HepG2 (cell line): ENCODE data around the gene ELOVL6. TPM values are rescaled to one million over a fixed set of nuclear protein-coding genes. Genes with fewer than 3 reads are reported as not detected.

ENCODE experiments used
- ATAC-seq: fragments of 200-7000 bp; cut with Tn5 transposase; 3 replicates; pipeline ENCODE4 v1.9.1; 2020; ENCODE audit warnings: mild to moderate bottlenecking, moderate library complexity
- BruUV-seq: library from RNA; stranded (reverse); fragments of 400-500 nt; replicated peaks from 2 replicates; lab custom pipeline; 2021; lab: Mats Ljungman, UMichigan
- CTCF ChIA-PET: fragments of 300-600 bp; formaldehyde crosslinking; extraction: SDS; loops from one replicate; lab custom pipeline; 2021; ENCODE audit warnings: low total read pairs, inconsistent platforms, low intra/inter-chr PET ratio; lab: Yijun Ruan, JAX
- POLR2A ChIA-PET: fragments of 350-600 bp; sonication (Branson Sonifier 250); formaldehyde crosslinking; loops from one replicate; lab custom pipeline; 2020; ENCODE audit warnings: antibody characterized with exemption, inconsistent platforms; lab: Yijun Ruan, JAX
- DNase-seq: peaks from one replicate; pipeline ENCODE4 v3.0.0-alpha.2; 2015; ENCODE audit warnings: low spot score
- FAIRE-seq: peaks from 3 replicates; lab custom pipeline; 2011; peaks lifted over from hg19 to GRCh38; lab: Jason Lieb, UNC
- H2AFZ ChIP-seq: one replicate; pipeline ENCODE4 v1.6.1; 2011; ENCODE audit warnings: low read length, inconsistent platforms
- H3K27ac ChIP-seq: fragments of 300-600 bp; 3 replicates; pipeline ENCODE4 v1.8.0; 2011; ENCODE audit warnings: mixed run types, mild to moderate bottlenecking, mixed read lengths, low read length, inconsistent platforms; ENCODE audit not compliant: insufficient read depth; ENCODE audit errors: extremely low read length
- H3K27me3 ChIP-seq, 2 experiments: fragments of 200-600 bp in 1 of 2; 2 replicates in 1 of 2; 3 replicates in 1 of 2; pipeline versions ENCODE4 v1.6.0 to v1.8.0; 2011; ENCODE audit warnings: low read length in 2 of 2, mild to moderate bottlenecking in 2 of 2, moderate library complexity in 2 of 2, inconsistent platforms in 1 of 2; ENCODE audit not compliant: insufficient read depth in 2 of 2, control insufficient read depth in 1 of 2
- H3K36me3 ChIP-seq, 2 experiments: fragments of 200-600 bp in 1 of 2; replicated peaks in 1 of 2; 2 replicates in 1 of 2; 3 replicates in 1 of 2; pipeline versions ENCODE4 v1.5.1 to v1.8.0; 2011; ENCODE audit warnings: low read length in 2 of 2, inconsistent platforms in 1 of 2; ENCODE audit not compliant: insufficient read depth in 2 of 2, control insufficient read depth in 1 of 2
- H3K4me1 ChIP-seq: 2 replicates; pipeline ENCODE4 v1.5.1; 2012; ENCODE audit warnings: low read length, inconsistent platforms; ENCODE audit not compliant: insufficient read depth
- H3K4me2 ChIP-seq: 2 replicates; pipeline ENCODE4 v1.6.0; 2011; ENCODE audit warnings: low read depth, low read length, inconsistent platforms
- H3K4me3 ChIP-seq, 3 experiments: fragments of 200-600 bp in 1 of 3; sonication (generic), shearing (Covaris generic) in 1 of 3; replicated peaks in 1 of 3; 2 replicates each; pipeline ENCODE4 v1.5.1; 2011 to 2016; ENCODE audit warnings: low read length in 3 of 3, inconsistent platforms in 2 of 3, low read depth in 2 of 3, mild to moderate bottlenecking in 2 of 3, control low read depth in 1 of 3, mixed read lengths in 1 of 3; ENCODE audit not compliant: insufficient read depth in 1 of 3
- H3K79me2 ChIP-seq: one replicate; pipeline ENCODE4 v1.6.1; 2011; ENCODE audit warnings: low read length, inconsistent platforms; ENCODE audit not compliant: insufficient read depth
- H3K9ac ChIP-seq: 2 replicates; pipeline ENCODE4 v1.6.0; 2011; ENCODE audit warnings: mild to moderate bottlenecking, low read depth, low read length, inconsistent platforms; ENCODE audit not compliant: insufficient read depth
- H3K9me3 ChIP-seq: 2 replicates; pipeline ENCODE4 v1.5.1; 2012; ENCODE audit warnings: mild to moderate bottlenecking, low read length
- H4K20me1 ChIP-seq: 2 replicates; pipeline ENCODE4 v1.6.0; 2011; ENCODE audit warnings: inconsistent platforms, mild to moderate bottlenecking, low read length, moderate library complexity; ENCODE audit not compliant: insufficient read depth
- ARID5B ChIP-seq: IDR thresholded peaks from 2 replicates; pipeline ENCODE4 v1.4.0; 2020; ENCODE audit warnings: mild to moderate bottlenecking, missing genetic modification reagents
- ATM ChIP-seq: fragments of 450-650 bp; IDR thresholded peaks from 2 replicates; pipeline ENCODE4 v1.7.1; 2017; ENCODE audit warnings: mild to moderate bottlenecking, borderline replicate concordance
- BORCS8-MEF2B ChIP-seq: sonication (generic); formaldehyde crosslinking; IDR thresholded peaks from 2 replicates; pipeline ENCODE4 v1.8.0; 2022; ENCODE audit warnings: mild to moderate bottlenecking, missing genetic modification reagents
- MYPOP ChIP-seq: sonication (generic); formaldehyde crosslinking; IDR thresholded peaks from 2 replicates; pipeline ENCODE4 v1.8.1; 2023; ENCODE audit warnings: mild to moderate bottlenecking, moderate library complexity, missing genetic modification reagents
- RFX3 ChIP-seq: IDR thresholded peaks from 2 replicates; pipeline ENCODE4 v1.6.1; 2016; ENCODE audit warnings: missing biosample characterization, missing genetic modification reagents
- SMAD1 ChIP-seq: sonication (generic); formaldehyde crosslinking; IDR thresholded peaks from 2 replicates; pipeline ENCODE4 v1.4.0; 2020; ENCODE audit warnings: missing genetic modification reagents, low read depth, mild to moderate bottlenecking, borderline replicate concordance
- ZKSCAN1 ChIP-seq: fragments of 150-350 bp; IDR thresholded peaks from 2 replicates; pipeline ENCODE4 v1.6.1; 2014; ENCODE audit warnings: low read length
- ZNF138 ChIP-seq: sonication (generic); formaldehyde crosslinking; IDR thresholded peaks from 2 replicates; pipeline ENCODE4 v1.5.0; 2020; ENCODE audit warnings: mild to moderate bottlenecking, low read depth, missing genetic modification reagents
- ZNF546 ChIP-seq: sonication (generic); formaldehyde crosslinking; conservative IDR thresholded peaks from 2 replicates; pipeline ENCODE4 v1.8.1; 2023; ENCODE audit warnings: mild to moderate bottlenecking, missing genetic modification reagents
- ZNF761 ChIP-seq: sonication (generic); formaldehyde crosslinking; conservative IDR thresholded peaks from 2 replicates; pipeline ENCODE4 v1.4.0; 2020; ENCODE audit warnings: mild to moderate bottlenecking, missing genetic modification reagents
- ZNF782 ChIP-seq: sonication (generic); formaldehyde crosslinking; IDR thresholded peaks from 2 replicates; pipeline ENCODE4 v1.4.0; 2020; ENCODE audit warnings: missing genetic modification reagents, mild to moderate bottlenecking, borderline replicate concordance
- WGBS: methylation state at CpG from one replicate; pipeline ENCODE4 v1.1.6; 2017; ENCODE audit warnings: low lambda C conversion rate; 5-methylcytosine and 5-hydroxymethylcytosine counted together
- in situ Hi-C: cut with HindIII; loops from 2 replicates; pipeline ENCODE4 v1.10.0; 2017; ENCODE audit warnings: low pct_unique_long_range_greater_than_20kb; ENCODE audit not compliant: extremely low pct_ligation_motif_present
- intact Hi-C: fragments of 100-400 bp; cut with micrococcal nuclease; formaldehyde crosslinking; loops from one replicate; pipeline ENCODE4 v1.10.0; 2022; ENCODE audit not compliant: unreplicated experiment
- polyA plus RNA-seq, 8 experiments: library from polyadenylated mRNA; depleted of rRNA in 3 of 8; stranded (reverse) in 7 of 8; unstranded in 1 of 8; fragments of >200 nt; fragmentation: Illumina TruSeq in 4 of 8; extraction: Trizol in 4 of 8; gene quantifications; 2 replicates each; pipeline versions ENCODE4 v1.2.1 to v1.2.3, GENCODE V29; 2011 to 2016; ENCODE audit warnings: low read depth in 4 of 8, missing spikeins in 1 of 8, mixed read lengths in 1 of 8; ENCODE audit not compliant: insufficient read depth in 1 of 8
- total RNA-seq, 5 experiments: library from RNA; depleted of rRNA; stranded (reverse); fragments of >200 nt; fragmentation: Illumina TruSeq; extraction: Trizol; gene quantifications; 2 replicates each; pipeline ENCODE4 v1.2.3, GENCODE V29; 2016; ENCODE audit warnings: low read depth in 1 of 5

Gene ELOVL6
- total and polyA plus RNA-seq, 2 of the 13 experiments (the other 11 are each of a cell fraction or from before 2014, with no cell fraction given) = 14.1 to 23.2 TPM

- no peak for TF ChIP-seq ATM
- TF ChIP-seq, all 625 proteins: peak for 0
These were observed 89.0 kb downstream of the ELOVL6 start (continued) for GRCh38 chr4:110109455-110109854.

- H3K27ac ChIP-seq = no peak overlapping the region
- ChIA-PET POLR2A (no interaction called here), CTCF (no interaction called here)
- intact Hi-C loops = no loop called here
- no peak overlapping the region for H2AFZ ChIP-seq
- no peak overlapping the region for H3K9ac ChIP-seq
- no TSS peak for BruUV-seq
- H4K20me1 ChIP-seq = no peaks in the 10 kb centered on the region
- WGBS = 100% methylated on average over 1 of the region's 1 CpG
- FAIRE-seq = no peak
- H3K9me3 ChIP-seq = no peaks in the 10 kb centered on the region
- no peak for DNase-seq
- peaks cover 12% of the 10 kb centered on the region for H3K4me1 ChIP-seq
- no peak overlapping the region for H3K4me3 ChIP-seq
- H3K27me3 ChIP-seq = no peaks in the 10 kb centered on the region
- in situ Hi-C loops = no loop called here
- H3K36me3 ChIP-seq = peaks cover 2 to 5% of the 10 kb centered on the region in 2 experiments; a peak in 3 of 5 replicates
- no peak for ATAC-seq
- H3K4me2 ChIP-seq = no peak overlapping the region
- TF ChIP-seq SMAD1 (CRISPR knock-in tag) = no peak
- no peak for TF ChIP-seq ZNF782 (CRISPR knock-in tag)
- no peak for TF ChIP-seq ZNF546 (CRISPR knock-in tag)
- no peak for TF ChIP-seq ZNF761
- no peak for TF ChIP-seq MYPOP (CRISPR knock-in tag)
- TF ChIP-seq RFX3 = no peak
- TF ChIP-seq ZKSCAN1 = no peak
- TF ChIP-seq ZNF138 = no peak
- no peak for TF ChIP-seq BORCS8-MEF2B
- no peak for TF ChIP-seq ARID5B (CRISPR knock-in tag)
- TF ChIP-seq, all 625 proteins: peak for 0
- H3K79me2 ChIP-seq = no peaks in the 10 kb centered on the region
These were observed 89.5 kb downstream of the ELOVL6 start for GRCh38 chr4:110108960-110109359.
